ENCODE data around the gene METAP1D. TPM values are rescaled to one million over a fixed set of nuclear protein-coding genes. Genes with fewer than 3 reads are reported as not detected.

The METAP1D gene
- total RNA-seq, result 1 to 10 TPM; 4.9 to 5.5 TPM

- Mint-ChIP-seq H3K4me1 (peaks cover 22% of the 10 kb centered on the region), H3K4me3 (peak within 1 kb of the TSS; percentile 80), H3K27ac (peak within 1 kb of the TSS; percentile 88), H3K36me3 (ENCODE audit: low read depth) (no peaks in the 10 kb centered on the region), H3K9me3 (no peaks in the 10 kb centered on the region), H3K27me3 (peaks cover 19% of the 10 kb centered on the region)
- POLR2A ChIA-PET, result interaction anchor here (0.9 kb wide), 1 partner anchor 77 kb away, joined by 4 read pairs; the partner anchor contains the start of gene HAT1
- CTCF ChIA-PET, result interaction anchor here (2.7 kb wide), 1 partner anchor 13 kb away, joined by 8 read pairs; no protein-coding TSS in a partner anchor
- peak; percentile 87 for DNase-seq
Observed at GRCh38 chr2:171999604-172000469, at the start of gene METAP1D. TSS of gene METAP1D (plus strand) at chr2:171999953. CDS start at chr2:171999970, 17 bp downstream.

GRCh38 chr2:171952276-171952675, 47.5 kb upstream of the METAP1D start:
- Mint-ChIP-seq H3K36me3 (ENCODE audit: low read depth) (peaks cover 34% of the 10 kb centered on the region), H3K4me3 (no peak overlapping the region), H3K9me3 (no peaks in the 10 kb centered on the region), H3K27me3 (no peaks in the 10 kb centered on the region), H3K4me1 (peaks cover 25% of the 10 kb centered on the region), H3K27ac (no peak overlapping the region)
- ChIA-PET POLR2A (no interaction called here), CTCF (interaction anchor here (0.9 kb wide), 1 partner anchor 12 kb away, joined by 3 read pairs; no protein-coding TSS in a partner anchor)
- no peak for DNase-seq

- H3K36me3 Mint-ChIP-seq (ENCODE audit: low read depth), result peaks cover 36% of the 10 kb centered on the region
- no peak overlapping the region for H3K27ac Mint-ChIP-seq
- POLR2A ChIA-PET, result no interaction called here
Observed at GRCh38 chr2:171952748-171953147, 47.0 kb upstream of the METAP1D start.

GRCh38 chr2:171956135-171956825, 43.5 kb upstream of the METAP1D start:
- Mint-ChIP-seq H3K27ac (peak overlapping the region; percentile 7), H3K27me3 (no peaks in the 10 kb centered on the region), H3K4me3 (no peak overlapping the region), H3K4me1 (peaks cover 35% of the 10 kb centered on the region), H3K9me3 (no peaks in the 10 kb centered on the region), H3K36me3 (ENCODE audit: low read depth) (peaks cover 33% of the 10 kb centered on the region)
- CTCF ChIA-PET, result no interaction called here
- POLR2A ChIA-PET, result no interaction called here
- DNase-seq, result no peak

More at GRCh38 chr2:171952748-171953147, 47.0 kb upstream of the METAP1D start:
- CTCF ChIA-PET, result interaction anchor here (0.9 kb wide), 1 partner anchor 13 kb away, joined by 3 read pairs; no protein-coding TSS in a partner anchor
- peaks cover 25% of the 10 kb centered on the region for H3K4me1 Mint-ChIP-seq
- H3K27me3 Mint-ChIP-seq, result no peaks in the 10 kb centered on the region
- no peak overlapping the region for H3K4me3 Mint-ChIP-seq
- no peak for DNase-seq
- H3K9me3 Mint-ChIP-seq, result no peaks in the 10 kb centered on the region

- H3K27me3 Mint-ChIP-seq, result no peaks in the 10 kb centered on the region
- DNase-seq, result peak; percentile 17
- H3K4me3 Mint-ChIP-seq, result no peak overlapping the region
- ChIA-PET POLR2A (interaction anchor here (0.7 kb wide), 1 partner anchor 9 kb away, joined by 3 read pairs; no protein-coding TSS in a partner anchor), CTCF (no interaction called here)
- no peaks in the 10 kb centered on the region for H3K9me3 Mint-ChIP-seq
- H3K4me1 Mint-ChIP-seq, result peaks cover 35% of the 10 kb centered on the region
- H3K36me3 Mint-ChIP-seq (ENCODE audit: low read depth), result peaks cover 34% of the 10 kb centered on the region
- no peak overlapping the region for H3K27ac Mint-ChIP-seq
Observed at GRCh38 chr2:171957061-171957460, 42.7 kb upstream of the METAP1D start.

- H3K9me3 Mint-ChIP-seq, result no peaks in the 10 kb centered on the region
- H3K27me3 Mint-ChIP-seq, result no peaks in the 10 kb centered on the region
- H3K36me3 Mint-ChIP-seq (ENCODE audit: low read depth), result peaks cover 33% of the 10 kb centered on the region
- POLR2A ChIA-PET, result interaction anchor here (0.7 kb wide), 1 partner anchor 62 kb away, joined by 3 read pairs; no protein-coding TSS in a partner anchor
- H3K27ac Mint-ChIP-seq, result no peak overlapping the region
- H3K4me3 Mint-ChIP-seq, result no peak overlapping the region
- DNase-seq, result no peak
- H3K4me1 Mint-ChIP-seq, result peaks cover 40% of the 10 kb centered on the region
- CTCF ChIA-PET, result interaction anchor here (1.7 kb wide), 1 partner anchor 10 kb away, joined by 4 read pairs; no protein-coding TSS in a partner anchor
Observed at GRCh38 chr2:171958475-171958874, 41.3 kb upstream of the METAP1D start.

GRCh38 chr2:171959998-171960397, 39.8 kb upstream of the METAP1D start:
- DNase-seq, result no peak
- no peak overlapping the region for H3K27ac Mint-ChIP-seq
- H3K27me3 Mint-ChIP-seq, result no peaks in the 10 kb centered on the region
- H3K4me1 Mint-ChIP-seq, result peaks cover 43% of the 10 kb centered on the region
- H3K4me3 Mint-ChIP-seq, result no peak overlapping the region
- ChIA-PET CTCF (interaction anchor here (0.7 to 1.7 kb wide), 3 partner anchors 8 to 66 kb away, joined by 3 to 4 read pairs (median 4); partner anchors contain the start of gene SLC25A12), POLR2A (no interaction called here)
- H3K36me3 Mint-ChIP-seq (ENCODE audit: low read depth), result peaks cover 25% of the 10 kb centered on the region
- no peaks in the 10 kb centered on the region for H3K9me3 Mint-ChIP-seq

GRCh38 chr2:171960570-171960969, 39.2 kb upstream of the METAP1D start:
- Mint-ChIP-seq H3K9me3 (no peaks in the 10 kb centered on the region), H3K36me3 (ENCODE audit: low read depth) (peaks cover 23% of the 10 kb centered on the region), H3K27me3 (no peaks in the 10 kb centered on the region), H3K27ac (no peak overlapping the region), H3K4me3 (no peak overlapping the region), H3K4me1 (peaks cover 45% of the 10 kb centered on the region)
- DNase-seq, result no peak
- ChIA-PET CTCF (interaction anchor here (0.6 to 1.1 kb wide), 2 partner anchors 23 to 598 kb away, joined by 3 to 4 read pairs; no protein-coding TSS in a partner anchor), POLR2A (no interaction called here)

GRCh38 chr2:171963198-171963597, 36.6 kb upstream of the METAP1D start:
- ChIA-PET CTCF (no interaction called here), POLR2A (no interaction called here)
- Mint-ChIP-seq H3K36me3 (ENCODE audit: low read depth) (peaks cover 24% of the 10 kb centered on the region), H3K27me3 (no peaks in the 10 kb centered on the region), H3K9me3 (no peaks in the 10 kb centered on the region), H3K4me3 (peak overlapping the region; percentile 0), H3K27ac (no peak overlapping the region), H3K4me1 (peaks cover 43% of the 10 kb centered on the region)
- peak; percentile 44 for DNase-seq

GRCh38 chr2:171964308-171964707, 35.4 kb upstream of the METAP1D start:
- Mint-ChIP-seq H3K27ac (no peak overlapping the region), H3K9me3 (no peaks in the 10 kb centered on the region), H3K27me3 (no peaks in the 10 kb centered on the region), H3K36me3 (ENCODE audit: low read depth) (peaks cover 31% of the 10 kb centered on the region), H3K4me1 (peaks cover 43% of the 10 kb centered on the region), H3K4me3 (no peak overlapping the region)
- ChIA-PET POLR2A (no interaction called here), CTCF (no interaction called here)
- DNase-seq, result no peak

- POLR2A ChIA-PET, result no interaction called here
- DNase-seq, result no peak
- CTCF ChIA-PET, result no interaction called here
- no peak overlapping the region for H3K4me3 Mint-ChIP-seq
- H3K27me3 Mint-ChIP-seq, result no peaks in the 10 kb centered on the region
- peaks cover 39% of the 10 kb centered on the region for H3K4me1 Mint-ChIP-seq
- H3K36me3 Mint-ChIP-seq (ENCODE audit: low read depth), result peaks cover 30% of the 10 kb centered on the region
- no peak overlapping the region for H3K27ac Mint-ChIP-seq
- H3K9me3 Mint-ChIP-seq, result no peaks in the 10 kb centered on the region
Observed at GRCh38 chr2:171965238-171965637, 34.5 kb upstream of the METAP1D start.

- no peak for DNase-seq
- Mint-ChIP-seq H3K9me3 (no peaks in the 10 kb centered on the region), H3K36me3 (ENCODE audit: low read depth) (peaks cover 30% of the 10 kb centered on the region), H3K4me3 (no peak overlapping the region), H3K27me3 (no peaks in the 10 kb centered on the region), H3K27ac (no peak overlapping the region), H3K4me1 (peaks cover 39% of the 10 kb centered on the region)
- CTCF ChIA-PET, result no interaction called here
- POLR2A ChIA-PET, result interaction anchor here (0.6 kb wide), 1 partner anchor 9 kb away, joined by 3 read pairs; no protein-coding TSS in a partner anchor
Observed at GRCh38 chr2:171965661-171966060, 34.1 kb upstream of the METAP1D start.

- H3K4me1 Mint-ChIP-seq, result peaks cover 34% of the 10 kb centered on the region
- POLR2A ChIA-PET, result no interaction called here
- no peaks in the 10 kb centered on the region for H3K9me3 Mint-ChIP-seq
- CTCF ChIA-PET, result no interaction called here
- no peaks in the 10 kb centered on the region for H3K27me3 Mint-ChIP-seq
- H3K4me3 Mint-ChIP-seq, result no peak overlapping the region
- no peak for DNase-seq
- peaks cover 29% of the 10 kb centered on the region for H3K36me3 Mint-ChIP-seq (ENCODE audit: low read depth)
- no peak overlapping the region for H3K27ac Mint-ChIP-seq
Observed at GRCh38 chr2:171966235-171966634, 33.5 kb upstream of the METAP1D start.
